GM23248 (cell line): ENCODE measurements around the gene GPR61.

Source experiments
- EZH2 ChIP-seq: fragments of 200-600 bp; sonication (generic); IDR thresholded peaks from 2 replicates; pipeline ENCODE4 v1.6.1; 2018; ENCODE audit warnings: antibody characterized with exemption, mild to moderate bottlenecking; ENCODE audit not compliant: insufficient read depth, poor library complexity, severe bottlenecking
- EZH2phosphoT487 ChIP-seq: fragments of 200-600 bp; sonication (generic); IDR thresholded peaks from 2 replicates; pipeline ENCODE4 v1.6.1; 2018; ENCODE audit warnings: antibody characterized with exemption, moderate library complexity, mild to moderate bottlenecking, low read depth; ENCODE audit not compliant: insufficient read depth

- no peak for TF ChIP-seq EZH2
- TF ChIP-seq EZH2phosphoT487: no peak
These were observed 22.8 kb upstream of the GPR61 start for GRCh38 chr1:109516872-109517271.
